SK-N-SH (cell line): Measurements from ENCODE around the gene RPF1. TPM values are rescaled to one million over a fixed set of nuclear protein-coding genes. Genes with fewer than 3 reads are reported as not detected.
A peak's percentile ranks its signal among the peaks of the same experiment; 100 is the strongest.

ENCODE experiments used
- CTCF ChIA-PET: fragments of 300-600, 350-600 bp; formaldehyde crosslinking; extraction: SDS; loops from one replicate; lab custom pipeline; 2021; lab: Yijun Ruan, JAX
- POLR2A ChIA-PET: fragments of 350-600 bp; sonication (Branson Sonifier 250); formaldehyde crosslinking; extraction: SDS; loops from one replicate; lab custom pipeline; 2020; ENCODE audit warnings: antibody characterized with exemption, inconsistent platforms; lab: Yijun Ruan, JAX
- DNase-seq: peaks from one replicate; pipeline ENCODE4 v3.0.0; 2012
- H2AFZ ChIP-seq: fragments of 200-600 bp; sonication (generic); 2 replicates; pipeline ENCODE4 v1.8.1; 2016; ENCODE audit warnings: antibody characterized with exemption, mild to moderate bottlenecking, low read depth
- H3F3A ChIP-seq: fragments of 200-600 bp; sonication (generic); replicated peaks from 2 replicates; pipeline ENCODE3; 2016; ENCODE audit warnings: antibody characterized with exemption, mild to moderate bottlenecking; ENCODE audit not compliant: insufficient read depth
- H3K27ac ChIP-seq, 2 experiments: fragments of 200-500 bp in 1 of 2; fragments of 200-600 bp in 1 of 2; sonication (Bioruptor generic) in 1 of 2; sonication (generic), shearing (Covaris generic) in 1 of 2; 2 replicates each; pipeline versions ENCODE4 v1.5.1 to v1.6.1; 2014 to 2016; ENCODE audit warnings: low read depth in 2 of 2, inconsistent platforms in 1 of 2, low read length in 1 of 2, mild to moderate bottlenecking in 1 of 2, mixed read lengths in 1 of 2
- H3K27me3 ChIP-seq: fragments of 200-600 bp; sonication (generic), shearing (Covaris generic); 2 replicates; pipeline ENCODE4 v1.6.1; 2016; ENCODE audit warnings: mixed run types; ENCODE audit not compliant: insufficient read depth
- H3K36me3 ChIP-seq, 2 experiments: fragments of 200-500 bp in 1 of 2; fragments of 200-600 bp in 1 of 2; sonication (Bioruptor generic) in 1 of 2; sonication (generic) in 1 of 2; replicated peaks in 1 of 2; 2 replicates each; pipeline versions ENCODE3 to v1.5.1; 2014 to 2016; ENCODE audit warnings: low read length in 1 of 2, mild to moderate bottlenecking in 1 of 2; ENCODE audit not compliant: insufficient read depth in 2 of 2, control insufficient read depth in 1 of 2
- H3K4me1 ChIP-seq, 2 experiments: fragments of 200-500 bp in 1 of 2; fragments of 200-600 bp in 1 of 2; sonication (Bioruptor generic) in 1 of 2; sonication (generic), shearing (Covaris generic) in 1 of 2; 2 replicates each; pipeline versions ENCODE4 v1.5.1 to v1.6.1; 2014 to 2016; ENCODE audit warnings: low read depth in 1 of 2, low read length in 1 of 2, mixed run types in 1 of 2; ENCODE audit not compliant: insufficient read depth in 2 of 2, control insufficient read depth in 1 of 2
- H3K4me2 ChIP-seq: fragments of 200-600 bp; sonication (generic), shearing (Covaris generic); 2 replicates; pipeline ENCODE4 v1.6.1; 2017; ENCODE audit warnings: mixed run types
- H3K4me3 ChIP-seq, 2 experiments: fragments of 200-500 bp in 1 of 2; fragments of 200-600 bp in 1 of 2; sonication (Bioruptor generic) in 1 of 2; sonication (generic), shearing (Covaris generic) in 1 of 2; 2 replicates each; pipeline versions ENCODE4 v1.5.1 to v1.8.1; 2014 to 2016; ENCODE audit warnings: low read depth in 2 of 2, inconsistent platforms in 1 of 2, low read length in 1 of 2, mild to moderate bottlenecking in 1 of 2, mixed read lengths in 1 of 2, moderate library complexity in 1 of 2
- H3K79me2 ChIP-seq: fragments of 200-600 bp; sonication (generic); 2 replicates; pipeline ENCODE4 v1.8.1; 2017; ENCODE audit warnings: mild to moderate bottlenecking; ENCODE audit not compliant: insufficient read depth
- H3K9ac ChIP-seq: fragments of 200-600 bp; sonication (generic); 2 replicates; pipeline ENCODE4 v1.6.1; 2017; ENCODE audit warnings: mixed run types
- H3K9me2 ChIP-seq: fragments of 200-600 bp; sonication (generic); 2 replicates; pipeline ENCODE4 v1.6.1; 2017; ENCODE audit warnings: mixed run types
- H3K9me3 ChIP-seq: fragments of 200-600 bp; sonication (generic); 2 replicates; pipeline ENCODE4 v1.6.1; 2017; ENCODE audit warnings: mixed run types, mild to moderate bottlenecking, moderate library complexity
- H4K20me1 ChIP-seq: fragments of 200-600 bp; sonication (generic); 2 replicates; pipeline ENCODE4 v1.6.1; 2017; ENCODE audit warnings: mild to moderate bottlenecking, mixed run types; ENCODE audit not compliant: insufficient read depth
- FOSL2 ChIP-seq: IDR thresholded peaks from 2 replicates; pipeline ENCODE4 v1.4.0; 2012; ENCODE audit warnings: low read depth, mild to moderate bottlenecking, moderate library complexity, borderline replicate concordance
- FOXM1 ChIP-seq: IDR thresholded peaks from 2 replicates; pipeline ENCODE4 v1.4.0; 2012; ENCODE audit warnings: low read depth, mild to moderate bottlenecking
- GATA2 ChIP-seq: sonication (generic); formaldehyde crosslinking; IDR thresholded peaks from 2 replicates; pipeline ENCODE4 v1.5.0; 2020; ENCODE audit warnings: mild to moderate bottlenecking, missing genetic modification reagents
- JUND ChIP-seq: IDR thresholded peaks from 2 replicates; pipeline ENCODE4 v1.4.0; 2012
- NFIC ChIP-seq: IDR thresholded peaks from 2 replicates; pipeline ENCODE4 v1.4.0; 2012; ENCODE audit warnings: borderline replicate concordance
- POLR2AphosphoS5 ChIP-seq: IDR thresholded peaks from 2 replicates; pipeline ENCODE4 v1.6.1; 2012; ENCODE audit warnings: low read depth, low read length
- RFX5 ChIP-seq: IDR thresholded peaks from 2 replicates; pipeline ENCODE4 v1.6.1; 2012; ENCODE audit warnings: mild to moderate bottlenecking, improper control_type of control experiment, low read length
- RXRA ChIP-seq: IDR thresholded peaks from 2 replicates; pipeline ENCODE4 v1.4.0; 2012; ENCODE audit warnings: low read depth, mild to moderate bottlenecking, borderline replicate concordance
- SIN3A ChIP-seq: IDR thresholded peaks from 2 replicates; pipeline ENCODE4 v1.6.1; 2012; ENCODE audit warnings: low read depth, mild to moderate bottlenecking, low read length, moderate library complexity, borderline replicate concordance
- TCF12 ChIP-seq: IDR thresholded peaks from 2 replicates; pipeline ENCODE4 v1.4.0; 2012
- TEAD4 ChIP-seq: IDR thresholded peaks from 2 replicates; pipeline ENCODE4 v1.4.0; 2012; ENCODE audit warnings: mild to moderate bottlenecking, borderline replicate concordance; ENCODE audit not compliant: insufficient read depth
- WGBS: methylation state at CpG from one replicate; pipeline ENCODE4 v1.1.6; 2017; ENCODE audit warnings: low lambda C conversion rate; 5-methylcytosine and 5-hydroxymethylcytosine counted together
- polyA plus RNA-seq, 3 experiments: library from polyadenylated mRNA; depleted of rRNA; stranded (reverse); fragments of >200 nt; gene quantifications; 2 replicates each; pipeline ENCODE4 v1.2.3, GENCODE V29; 2012
- TF ChIP-seq, protein P1 (sequence below): fragments of 150-350 bp; IDR thresholded peaks from 2 replicates; pipeline ENCODE4 v1.6.1; 2016; ENCODE audit warnings: mild to moderate bottlenecking, low read depth, low read length
- TF ChIP-seq, protein P2 (sequence below): IDR thresholded peaks from 2 replicates; pipeline ENCODE4 v1.4.0; 2012; ENCODE audit warnings: low read depth, borderline replicate concordance
- TF ChIP-seq, protein P3 (sequence below): IDR thresholded peaks from 2 replicates; pipeline ENCODE4; 2012
- TF ChIP-seq, protein P4 (sequence below): fragments of 200-600 bp; sonication (generic); IDR thresholded peaks from 2 replicates; pipeline ENCODE4 v1.6.1; 2017; ENCODE audit warnings: antibody characterized with exemption, mild to moderate bottlenecking, moderate library complexity
- TF ChIP-seq, protein P5 (sequence below): IDR thresholded peaks from 2 replicates; pipeline ENCODE4 v1.4.0; 2012; ENCODE audit warnings: low read depth, borderline replicate concordance

RPF1 gene
- polyA plus RNA-seq, 1 of the 3 experiments (the other 2 are of a cell fraction), result 22.6 TPM

DNA sequence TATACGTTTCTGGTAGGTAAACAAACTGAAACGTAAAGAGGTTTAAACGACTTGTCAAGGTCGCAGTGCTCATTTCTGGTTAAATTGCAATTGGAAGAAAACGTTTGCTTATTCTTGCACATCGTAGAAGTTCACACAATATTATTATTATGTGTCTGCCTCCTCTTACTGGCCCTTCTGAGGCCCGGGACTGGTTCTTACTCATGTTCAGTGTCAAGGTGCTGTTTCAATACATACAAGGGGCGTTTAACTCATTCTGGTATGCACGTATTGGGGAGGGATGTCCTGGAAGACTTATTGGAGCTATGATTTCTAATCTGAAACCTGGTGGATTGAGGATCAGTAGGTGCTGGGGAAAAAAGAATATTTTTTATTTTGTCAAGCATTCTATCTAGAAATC is 932 bp downstream of the RPF1 start:
- ChIA-PET POLR2A (interaction anchor here (1.9 kb wide), 1 partner anchor 26 kb away, joined by 6 read pairs; no protein-coding TSS in a partner anchor), CTCF (interaction anchor here (0.7 to 1.8 kb wide), 8 partner anchors 12 to 353 kb away, joined by 3 to 7 read pairs (median 3); no protein-coding TSS in a partner anchor)
- H3K9me3 ChIP-seq, result no peaks in the 10 kb centered on the region
- peaks cover 49% of the 10 kb centered on the region for H3K79me2 ChIP-seq
- H2AFZ ChIP-seq, result peak overlapping the region; percentile 100; the same call in 1 of the 2 replicates
- H3K9me2 ChIP-seq, result no peaks in the 10 kb centered on the region
- no peaks in the 10 kb centered on the region for H4K20me1 ChIP-seq
- H3F3A ChIP-seq, result peaks cover 4% of the 10 kb centered on the region
- H3K4me1 ChIP-seq, result peaks cover 4 to 10% of the 10 kb centered on the region in 2 experiments; a peak in 3 of 4 replicates
- no peaks in the 10 kb centered on the region for H3K27me3 ChIP-seq
- peak overlapping the region; percentile 92 to 99 for H3K4me3 ChIP-seq
- H3K9ac ChIP-seq, result peak overlapping the region; percentile 87
- whole genome bisulfite sequencing, result under 1% methylated on average over 9 of the region's 9 CpGs
- TF ChIP-seq, protein P1, sequence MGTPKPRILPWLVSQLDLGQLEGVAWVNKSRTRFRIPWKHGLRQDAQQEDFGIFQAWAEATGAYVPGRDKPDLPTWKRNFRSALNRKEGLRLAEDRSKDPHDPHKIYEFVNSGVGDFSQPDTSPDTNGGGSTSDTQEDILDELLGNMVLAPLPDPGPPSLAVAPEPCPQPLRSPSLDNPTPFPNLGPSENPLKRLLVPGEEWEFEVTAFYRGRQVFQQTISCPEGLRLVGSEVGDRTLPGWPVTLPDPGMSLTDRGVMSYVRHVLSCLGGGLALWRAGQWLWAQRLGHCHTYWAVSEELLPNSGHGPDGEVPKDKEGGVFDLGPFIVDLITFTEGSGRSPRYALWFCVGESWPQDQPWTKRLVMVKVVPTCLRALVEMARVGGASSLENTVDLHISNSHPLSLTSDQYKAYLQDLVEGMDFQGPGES, result no peak
- TF ChIP-seq FOSL2 (no peak), RFX5 (no peak), POLR2AphosphoS5 (no peak)
- peak overlapping the region; percentile 89 to 96; a peak in 3 of 4 replicates for H3K27ac ChIP-seq
- peaks cover 27 to 37% of the 10 kb centered on the region in 2 experiments for H3K36me3 ChIP-seq
- H3K4me2 ChIP-seq, result peak overlapping the region; percentile 89
- DNase-seq, result peak; percentile 17

DNA sequence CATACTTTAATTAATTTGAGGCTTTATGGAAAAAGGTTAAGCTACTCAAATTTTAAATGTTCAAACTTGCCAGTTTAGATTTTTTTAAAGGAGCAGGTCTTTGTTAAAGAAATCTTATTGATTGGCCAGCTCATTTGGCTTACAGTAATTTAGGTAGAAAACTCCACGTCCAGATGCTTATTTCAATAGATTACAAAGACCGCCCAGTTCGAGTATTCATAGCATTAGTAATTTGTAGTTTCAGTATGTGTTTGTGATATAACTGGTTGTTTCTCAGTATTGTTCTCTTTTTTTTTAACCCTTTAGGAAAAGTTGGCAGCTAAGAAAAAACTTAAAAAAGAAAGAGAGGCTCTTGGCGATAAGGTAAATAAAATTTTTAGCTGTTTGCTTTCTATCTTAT is 1.6 kb downstream of the RPF1 start:
- peak overlapping the region; percentile 89 for H3K4me2 ChIP-seq
- H4K20me1 ChIP-seq, result no peaks in the 10 kb centered on the region
- peak overlapping the region; percentile 87; the same call in 1 of the 2 replicates for H3K9ac ChIP-seq
- peaks cover 4% of the 10 kb centered on the region for H3F3A ChIP-seq
- H3K27ac ChIP-seq, result no peak overlapping the region
- POLR2A ChIA-PET, result interaction anchor here (1.9 kb wide), 1 partner anchor 25 kb away, joined by 6 read pairs; no protein-coding TSS in a partner anchor
- peaks cover 56% of the 10 kb centered on the region for H3K79me2 ChIP-seq
- no peak for TF ChIP-seq FOXM1
- TF ChIP-seq, protein P2, sequence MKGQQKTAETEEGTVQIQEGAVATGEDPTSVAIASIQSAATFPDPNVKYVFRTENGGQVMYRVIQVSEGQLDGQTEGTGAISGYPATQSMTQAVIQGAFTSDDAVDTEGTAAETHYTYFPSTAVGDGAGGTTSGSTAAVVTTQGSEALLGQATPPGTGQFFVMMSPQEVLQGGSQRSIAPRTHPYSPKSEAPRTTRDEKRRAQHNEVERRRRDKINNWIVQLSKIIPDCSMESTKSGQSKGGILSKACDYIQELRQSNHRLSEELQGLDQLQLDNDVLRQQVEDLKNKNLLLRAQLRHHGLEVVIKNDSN, result no peak
- TF ChIP-seq, protein P3, sequence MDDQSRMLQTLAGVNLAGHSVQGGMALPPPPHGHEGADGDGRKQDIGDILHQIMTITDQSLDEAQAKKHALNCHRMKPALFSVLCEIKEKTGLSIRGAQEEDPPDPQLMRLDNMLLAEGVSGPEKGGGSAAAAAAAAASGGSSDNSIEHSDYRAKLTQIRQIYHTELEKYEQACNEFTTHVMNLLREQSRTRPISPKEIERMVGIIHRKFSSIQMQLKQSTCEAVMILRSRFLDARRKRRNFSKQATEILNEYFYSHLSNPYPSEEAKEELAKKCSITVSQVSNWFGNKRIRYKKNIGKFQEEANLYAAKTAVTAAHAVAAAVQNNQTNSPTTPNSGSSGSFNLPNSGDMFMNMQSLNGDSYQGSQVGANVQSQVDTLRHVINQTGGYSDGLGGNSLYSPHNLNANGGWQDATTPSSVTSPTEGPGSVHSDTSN, result no peak
- TF ChIP-seq SIN3A, result no peak
- TF ChIP-seq, protein P4, sequence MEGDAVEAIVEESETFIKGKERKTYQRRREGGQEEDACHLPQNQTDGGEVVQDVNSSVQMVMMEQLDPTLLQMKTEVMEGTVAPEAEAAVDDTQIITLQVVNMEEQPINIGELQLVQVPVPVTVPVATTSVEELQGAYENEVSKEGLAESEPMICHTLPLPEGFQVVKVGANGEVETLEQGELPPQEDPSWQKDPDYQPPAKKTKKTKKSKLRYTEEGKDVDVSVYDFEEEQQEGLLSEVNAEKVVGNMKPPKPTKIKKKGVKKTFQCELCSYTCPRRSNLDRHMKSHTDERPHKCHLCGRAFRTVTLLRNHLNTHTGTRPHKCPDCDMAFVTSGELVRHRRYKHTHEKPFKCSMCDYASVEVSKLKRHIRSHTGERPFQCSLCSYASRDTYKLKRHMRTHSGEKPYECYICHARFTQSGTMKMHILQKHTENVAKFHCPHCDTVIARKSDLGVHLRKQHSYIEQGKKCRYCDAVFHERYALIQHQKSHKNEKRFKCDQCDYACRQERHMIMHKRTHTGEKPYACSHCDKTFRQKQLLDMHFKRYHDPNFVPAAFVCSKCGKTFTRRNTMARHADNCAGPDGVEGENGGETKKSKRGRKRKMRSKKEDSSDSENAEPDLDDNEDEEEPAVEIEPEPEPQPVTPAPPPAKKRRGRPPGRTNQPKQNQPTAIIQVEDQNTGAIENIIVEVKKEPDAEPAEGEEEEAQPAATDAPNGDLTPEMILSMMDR, result no peak
- no peak for TF ChIP-seq NFIC
- no peak for TF ChIP-seq GATA2 (CRISPR knock-in tag)
- no peak for TF ChIP-seq TCF12
- no peak for TF ChIP-seq JUND
- TF ChIP-seq TEAD4, result no peak
- TF ChIP-seq, protein P1, result no peak
- TF ChIP-seq, protein P5, sequence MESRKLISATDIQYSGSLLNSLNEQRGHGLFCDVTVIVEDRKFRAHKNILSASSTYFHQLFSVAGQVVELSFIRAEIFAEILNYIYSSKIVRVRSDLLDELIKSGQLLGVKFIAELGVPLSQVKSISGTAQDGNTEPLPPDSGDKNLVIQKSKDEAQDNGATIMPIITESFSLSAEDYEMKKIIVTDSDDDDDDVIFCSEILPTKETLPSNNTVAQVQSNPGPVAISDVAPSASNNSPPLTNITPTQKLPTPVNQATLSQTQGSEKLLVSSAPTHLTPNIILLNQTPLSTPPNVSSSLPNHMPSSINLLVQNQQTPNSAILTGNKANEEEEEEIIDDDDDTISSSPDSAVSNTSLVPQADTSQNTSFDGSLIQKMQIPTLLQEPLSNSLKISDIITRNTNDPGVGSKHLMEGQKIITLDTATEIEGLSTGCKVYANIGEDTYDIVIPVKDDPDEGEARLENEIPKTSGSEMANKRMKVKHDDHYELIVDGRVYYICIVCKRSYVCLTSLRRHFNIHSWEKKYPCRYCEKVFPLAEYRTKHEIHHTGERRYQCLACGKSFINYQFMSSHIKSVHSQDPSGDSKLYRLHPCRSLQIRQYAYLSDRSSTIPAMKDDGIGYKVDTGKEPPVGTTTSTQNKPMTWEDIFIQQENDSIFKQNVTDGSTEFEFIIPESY, result no peak
- no peak for TF ChIP-seq RXRA
- no peak overlapping the region for H2AFZ ChIP-seq
- H3K9me2 ChIP-seq, result no peaks in the 10 kb centered on the region
- WGBS, result 67% methylated on average over 4 of the region's 4 CpGs
- H3K36me3 ChIP-seq, result peaks cover 30 to 44% of the 10 kb centered on the region in 2 experiments
- no peak for DNase-seq
- H3K9me3 ChIP-seq, result no peaks in the 10 kb centered on the region
- peaks cover 4 to 10% of the 10 kb centered on the region in 2 experiments; a peak in 3 of 4 replicates for H3K4me1 ChIP-seq
- H3K27me3 ChIP-seq, result no peaks in the 10 kb centered on the region
- CTCF ChIA-PET, result interaction anchor here (0.7 to 1.8 kb wide), 8 partner anchors 12 to 353 kb away, joined by 3 to 7 read pairs (median 3); no protein-coding TSS in a partner anchor
- H3K4me3 ChIP-seq, result peak overlapping the region; percentile 92 to 99; a peak in 3 of 4 replicates
